Stimulated activated CD4-positive, alpha-beta T cell treated with anti-CD3 and anti-CD28 coated beads, Interleukin-12 subunit alpha, Interleukin-12 subunit beta, amount 100 ng/mL, for 4 hours (primary cell): ENCODE measurements around the gene FAM111A.

Experiments
- DNase-seq: peaks from one replicate; pipeline ENCODE4 v3.0.0-alpha.2; 2020

The FAM111A gene

GRCh38 chr11:59201353-59201752 lies 58.7 kb downstream of the FAM111A start:
- no peak for DNase-seq
